Measurements from ENCODE around the gene FGF9.

FGF9 gene

DNA sequence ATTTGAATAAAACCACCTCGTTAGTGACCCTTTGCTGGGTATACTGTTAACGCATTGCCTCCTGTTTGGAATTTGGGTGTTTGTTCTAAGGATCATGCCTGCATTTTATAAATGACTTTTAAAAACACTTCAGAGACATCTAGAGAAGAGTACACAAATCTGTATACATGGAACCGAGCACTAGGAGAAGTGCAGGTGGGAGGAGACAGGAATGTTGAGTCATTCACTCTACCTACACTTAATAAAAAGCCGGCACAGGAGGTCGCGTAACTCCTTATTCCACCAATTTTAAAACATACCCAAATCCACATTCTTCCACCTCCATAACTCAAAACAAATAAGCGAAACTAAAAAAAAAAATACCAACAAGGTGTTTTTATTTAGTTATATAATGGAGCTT is 48.6 kb downstream of the FGF9 start:
- no peak for DNase-seq

- DNase-seq: no peak
Measured at GRCh38 chr13:21723807-21724505, 53.1 kb downstream of the FGF9 start.

DNA sequence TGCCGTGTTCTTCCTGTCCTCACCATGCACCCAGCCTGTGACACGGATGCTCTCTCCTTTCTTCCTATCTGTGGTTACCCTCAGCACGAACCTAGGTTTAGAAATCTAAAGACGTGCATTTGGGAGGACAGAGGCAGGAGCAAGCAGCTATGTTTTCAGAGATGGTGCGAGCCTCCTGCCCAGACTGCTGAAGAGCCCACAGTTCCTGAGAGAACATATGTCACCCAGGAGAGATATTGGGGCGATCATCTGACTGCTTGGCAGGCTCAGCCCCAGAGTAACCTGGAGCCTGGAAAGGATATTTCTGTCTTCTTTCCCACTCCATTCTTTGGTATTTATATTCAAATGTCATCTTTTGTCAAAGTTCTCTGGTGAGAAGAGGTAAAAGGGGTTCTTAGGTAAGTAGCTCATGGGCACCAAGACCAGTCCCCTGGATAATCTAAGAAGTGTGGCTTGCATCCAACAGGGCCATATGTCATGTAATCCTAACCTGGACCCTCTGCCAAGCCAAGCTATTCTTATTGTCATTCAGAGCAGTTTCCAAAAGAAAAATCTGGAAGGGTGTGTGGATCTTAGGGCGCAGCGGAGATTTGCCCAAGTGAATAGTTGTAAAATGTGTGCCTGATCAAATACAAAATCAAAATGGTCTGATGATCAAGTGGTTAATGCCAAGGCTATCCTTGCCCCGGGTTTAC is 59.5 kb downstream of the FGF9 start:
- no peak for DNase-seq

- no peak for DNase-seq
Measured at GRCh38 chr13:21733475-21734263, 62.8 kb downstream of the FGF9 start.

DNA sequence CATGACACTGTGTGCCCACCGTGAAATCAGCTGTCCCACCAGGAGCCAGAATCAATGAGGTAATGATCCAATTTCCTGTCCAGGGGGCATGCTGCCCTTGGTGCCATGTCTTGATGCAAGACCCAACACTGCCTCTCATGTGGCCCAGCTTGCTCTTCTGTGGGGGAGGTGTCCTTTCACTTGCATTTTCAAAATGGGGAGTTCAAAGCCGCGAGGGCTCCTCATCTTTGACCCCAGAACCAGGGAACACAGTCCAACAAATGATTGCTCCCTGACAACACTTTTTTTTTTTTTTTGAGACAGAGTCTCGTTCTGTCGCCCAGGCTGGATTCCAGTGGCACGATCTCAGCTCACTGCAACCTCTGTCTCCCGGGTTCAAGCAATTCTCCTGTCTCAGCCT is 64.1 kb downstream of the FGF9 start:
- no peak for DNase-seq

GRCh38 chr13:21735701-21736401 is 65.0 kb downstream of the FGF9 start:
- no peak for DNase-seq

DNA sequence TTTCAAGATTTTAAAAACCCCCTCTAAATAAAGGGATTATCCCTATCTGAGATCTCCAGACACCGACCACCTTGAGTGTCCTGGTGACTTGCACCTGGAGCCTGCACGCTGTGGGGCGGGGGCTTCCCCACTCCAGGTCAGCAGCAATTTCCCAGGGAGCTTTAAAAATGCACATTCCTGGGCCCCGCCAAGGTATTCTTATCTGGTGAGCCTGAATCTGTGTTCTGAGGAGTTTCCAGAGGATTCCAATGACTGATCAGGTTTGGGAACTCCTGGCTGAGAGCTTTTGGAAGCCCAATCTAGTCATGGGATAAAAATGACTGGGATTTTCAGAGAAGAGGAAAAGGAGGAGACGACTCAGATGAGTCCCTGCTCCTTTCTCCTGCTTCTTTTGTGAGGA is 66.1 kb downstream of the FGF9 start:
- no peak for DNase-seq

DNA sequence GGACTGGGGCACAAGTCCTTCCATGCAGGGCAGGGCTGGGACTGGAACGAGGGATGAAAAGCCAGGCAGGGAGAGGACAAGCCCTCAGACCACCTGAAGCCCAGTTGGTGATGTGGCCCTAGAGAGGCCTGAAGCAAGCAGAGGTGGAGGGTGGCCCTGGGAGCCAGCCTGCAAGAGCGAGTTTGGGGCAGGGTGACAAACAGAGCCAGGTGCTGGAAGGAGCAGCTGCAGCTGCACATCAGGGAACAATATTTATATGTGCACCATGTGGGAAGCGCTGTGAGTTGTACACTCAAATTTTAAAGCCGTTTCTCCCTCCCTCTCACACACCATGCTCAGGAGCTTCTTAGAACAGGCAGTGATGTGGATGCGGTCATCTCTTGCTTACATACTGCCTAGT is 67.8 kb downstream of the FGF9 start:
- no peak for DNase-seq

- no peak for DNase-seq
Measured at GRCh38 chr13:21739771-21740170, 68.9 kb downstream of the FGF9 start.

- DNase-seq: no peak
Measured at GRCh38 chr13:21741396-21741979, 70.6 kb downstream of the FGF9 start.

GRCh38 chr13:21742096-21742495 is 71.2 kb downstream of the FGF9 start:
- DNase-seq: no peak

- DNase-seq: no peak
Measured at GRCh38 chr13:21744149-21744548, 73.3 kb downstream of the FGF9 start.

DNA sequence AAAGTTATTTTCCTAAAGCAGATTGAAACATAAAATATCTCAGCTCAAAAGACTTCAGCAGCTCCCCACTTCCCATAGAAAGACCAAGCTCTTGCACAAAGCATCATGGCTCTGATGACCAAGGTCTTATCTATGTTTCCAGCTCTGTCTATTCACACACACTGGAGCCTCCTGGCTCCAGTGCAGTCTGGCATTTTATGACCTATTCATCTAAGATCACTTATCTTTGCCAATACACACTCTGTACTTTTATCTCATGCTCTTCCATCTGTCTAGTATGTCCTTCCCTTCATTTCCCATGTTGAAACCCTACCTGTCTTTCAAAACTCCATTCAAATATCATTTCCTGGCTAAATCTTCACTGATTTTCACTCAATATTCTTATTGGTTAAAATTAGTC is 74.4 kb downstream of the FGF9 start:
- DNase-seq: no peak

DNA sequence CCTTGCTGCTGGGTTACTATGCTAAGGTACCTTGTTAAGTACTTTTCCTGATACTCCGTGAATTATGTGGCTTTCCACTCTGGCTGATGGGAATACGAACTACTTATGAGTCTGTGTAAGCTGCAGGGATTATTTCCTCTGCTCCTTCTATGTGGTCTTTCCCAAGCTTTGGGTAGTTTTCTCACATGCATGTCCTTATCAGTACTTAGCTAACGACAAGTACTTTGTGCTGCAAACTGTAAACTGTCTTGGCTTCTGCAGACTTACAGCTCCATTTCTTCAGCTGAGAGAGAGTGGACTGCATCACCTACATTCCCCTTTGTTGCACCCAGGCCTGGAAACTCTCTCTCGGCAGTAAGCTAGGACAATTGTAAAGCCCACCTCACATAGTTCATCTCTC is 76.6 kb downstream of the FGF9 start:
- no peak for DNase-seq

- DNase-seq: no peak
Measured at GRCh38 chr13:21748166-21748565, 77.3 kb downstream of the FGF9 start.

DNA sequence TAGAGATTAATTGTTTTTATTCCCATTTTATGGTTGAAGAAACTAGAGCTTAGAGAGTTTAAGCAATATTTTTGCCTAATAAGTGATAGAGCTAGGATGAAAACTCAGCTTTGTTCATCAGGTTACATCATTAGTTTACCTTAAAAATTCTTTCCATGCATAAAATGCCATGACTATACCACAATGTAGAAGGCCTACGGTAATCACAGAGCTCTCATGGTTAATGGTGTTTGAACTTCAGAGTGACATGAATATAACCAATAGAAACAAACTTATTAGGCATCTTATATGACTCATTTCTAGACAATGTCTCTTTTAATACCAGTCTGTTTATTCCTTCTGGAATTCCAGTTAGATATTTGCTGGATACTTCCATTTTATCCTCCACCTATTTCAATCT is 78.5 kb downstream of the FGF9 start:
- no peak for DNase-seq

- no peak for DNase-seq
Measured at GRCh38 chr13:21752501-21752900, 81.6 kb downstream of the FGF9 start.

- no peak for DNase-seq
Measured at GRCh38 chr13:21753117-21753729, 82.3 kb downstream of the FGF9 start.

All from COR-L47 (cell line).